Measurements from ENCODE around the gene SSBP3.

Gene SSBP3

DNA sequence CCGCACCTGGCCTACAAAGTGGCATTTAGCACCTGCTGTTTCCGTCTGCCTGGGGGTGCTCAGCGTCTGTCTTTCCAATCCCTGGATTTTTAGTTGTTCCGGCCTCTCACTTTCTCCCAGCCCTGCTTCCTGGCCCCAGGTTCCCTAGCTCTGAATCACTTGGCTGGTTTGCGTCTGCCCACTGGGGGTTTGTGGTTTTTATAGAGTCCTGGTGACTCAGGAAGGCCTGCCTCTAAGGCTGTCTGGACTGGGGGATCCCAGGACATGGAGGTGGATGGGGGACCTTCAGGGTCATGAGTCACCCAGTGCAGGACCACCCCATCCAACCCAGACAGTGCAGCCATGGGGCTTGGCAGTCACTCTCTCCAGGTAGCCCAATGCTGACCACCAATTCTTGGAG lies 152.7 kb downstream of the SSBP3 start:
- Mint-ChIP-seq H3K36me3 (peaks cover 31% of the 10 kb centered on the region), H3K4me1 (peaks cover 33% of the 10 kb centered on the region), H3K9me3 (no peaks in the 10 kb centered on the region), H3K27ac (peak overlapping the region; percentile 82), H3K4me3 (no peak overlapping the region)
- ATAC-seq = peak; percentile 40
- DNase-seq (ENCODE audit: low spot score in 2 of 2) = no peak

DNA sequence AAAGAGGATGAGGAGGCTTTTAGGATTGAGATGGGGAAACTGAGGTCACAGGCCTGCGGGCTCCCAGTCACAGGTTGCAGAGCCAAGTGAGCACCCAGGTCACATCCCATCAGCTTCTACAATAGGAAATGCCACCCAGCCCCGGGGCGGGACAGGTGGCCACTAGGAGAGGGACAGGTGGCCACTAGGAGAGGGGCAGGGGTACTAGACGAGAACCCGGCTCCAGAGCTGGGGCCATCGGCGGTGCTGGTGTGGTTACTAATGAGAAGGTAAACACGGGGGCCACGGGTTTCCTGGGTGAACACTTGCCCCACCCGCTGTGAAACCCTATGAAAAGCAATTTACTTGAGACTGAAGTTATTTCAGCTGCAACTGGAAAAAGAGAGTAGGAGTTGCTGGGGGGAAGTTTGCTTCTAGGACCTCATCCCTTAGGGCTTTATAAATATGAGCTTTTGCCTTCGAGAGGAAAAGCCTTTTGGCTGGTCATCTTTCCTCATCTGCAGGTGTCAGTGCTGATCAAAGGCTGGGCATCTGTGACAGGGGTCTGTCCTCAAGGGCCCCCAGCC lies 153.7 kb downstream of the SSBP3 start:
- Mint-ChIP-seq H3K36me3 (peaks cover 31% of the 10 kb centered on the region), H3K27ac (peak overlapping the region; percentile 82), H3K9me3 (no peaks in the 10 kb centered on the region), H3K4me3 (no peak overlapping the region), H3K4me1 (peaks cover 23% of the 10 kb centered on the region)
- no peak for ATAC-seq
- no peak for DNase-seq (ENCODE audit: low spot score in 2 of 2)

DNA sequence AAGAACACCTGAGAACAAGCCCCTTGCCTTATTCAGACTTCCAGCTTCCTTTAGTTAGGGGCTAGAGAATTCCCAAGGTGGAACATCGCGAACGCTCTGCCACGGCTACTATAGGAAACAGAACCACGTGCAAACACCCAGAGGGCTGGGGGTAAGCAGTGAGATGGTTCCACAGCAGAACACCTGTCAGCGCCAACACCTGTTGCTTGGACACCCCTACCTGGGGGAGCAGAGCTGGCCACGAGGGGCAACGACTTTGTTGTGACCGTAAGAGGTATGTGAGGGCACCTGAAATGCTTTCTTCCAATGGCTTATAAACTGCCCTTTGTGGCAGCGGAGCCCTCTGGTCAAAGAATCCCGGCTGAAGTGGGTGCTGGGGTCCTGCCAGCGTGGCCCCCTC lies 155.5 kb downstream of the SSBP3 start:
- ATAC-seq = no peak
- Mint-ChIP-seq H3K9me3 (no peaks in the 10 kb centered on the region), H3K4me1 (peaks cover 22% of the 10 kb centered on the region), H3K36me3 (peaks cover 33% of the 10 kb centered on the region), H3K4me3 (no peak overlapping the region), H3K27ac (no peak overlapping the region)
- DNase-seq (ENCODE audit: low spot score in 2 of 2) = no peak

DNA sequence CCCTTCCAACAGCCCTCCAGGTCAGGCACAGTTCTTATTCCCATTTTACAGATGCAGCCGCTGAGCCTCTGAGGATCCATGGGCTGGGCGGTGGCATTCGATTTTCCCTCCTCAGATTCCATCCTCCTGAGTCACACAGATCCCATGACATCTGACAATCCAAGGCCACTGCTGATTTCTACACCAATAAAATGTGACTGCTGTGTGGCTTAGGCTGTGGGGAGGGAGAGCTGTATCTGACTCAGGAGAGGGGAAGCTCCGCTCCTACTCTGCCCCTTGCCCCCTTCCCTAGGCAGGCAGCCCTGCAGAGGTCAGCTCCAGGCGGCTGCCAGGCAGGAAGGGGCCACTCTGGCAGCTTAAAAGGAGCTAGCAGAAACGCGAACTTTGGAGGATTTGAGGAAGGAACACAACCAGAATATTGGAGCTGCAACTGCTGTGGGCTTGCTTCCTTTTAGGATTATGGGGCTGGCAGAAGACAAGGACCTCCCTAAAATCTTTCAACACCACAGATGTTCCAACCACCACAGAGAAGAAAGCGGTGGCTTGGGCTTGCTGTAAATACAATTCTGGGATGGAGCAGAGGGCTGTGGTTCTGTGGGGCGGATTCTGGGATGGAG lies 156.3 kb downstream of the SSBP3 start:
- DNase-seq (ENCODE audit: low spot score in 2 of 2) (no peak), ATAC-seq (no peak)
- peaks cover 23% of the 10 kb centered on the region for H3K4me1 Mint-ChIP-seq
- H3K9me3 Mint-ChIP-seq = no peaks in the 10 kb centered on the region
- peaks cover 37% of the 10 kb centered on the region for H3K36me3 Mint-ChIP-seq
- H3K27ac Mint-ChIP-seq = peak overlapping the region; percentile 52
- no peak overlapping the region for H3K4me3 Mint-ChIP-seq

DNA sequence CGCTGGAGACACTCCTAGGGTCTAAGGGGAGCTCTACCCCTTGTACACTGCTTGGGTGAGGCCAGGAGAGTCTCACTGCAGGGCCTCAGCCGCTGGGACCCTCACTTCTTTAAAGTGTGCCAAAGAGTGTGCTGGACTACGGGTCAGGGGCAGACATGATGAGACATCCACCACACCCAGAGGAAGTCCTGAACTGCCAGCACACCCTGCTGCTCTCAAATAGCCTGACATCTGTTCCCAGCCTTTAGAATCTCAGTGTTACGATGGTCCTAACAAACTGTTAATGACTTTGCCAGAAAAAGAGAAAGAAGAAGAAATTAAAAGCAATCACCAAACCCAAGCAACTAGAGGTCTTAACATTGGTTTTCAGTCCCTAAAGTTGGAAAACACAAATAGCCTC lies 157.2 kb downstream of the SSBP3 start:
- DNase-seq (ENCODE audit: low spot score in 2 of 2) (no peak), ATAC-seq (no peak)
- H3K36me3 Mint-ChIP-seq = peaks cover 44% of the 10 kb centered on the region
- peak overlapping the region; percentile 57 for H3K27ac Mint-ChIP-seq
- peaks cover 23% of the 10 kb centered on the region for H3K4me1 Mint-ChIP-seq
- H3K9me3 Mint-ChIP-seq = no peaks in the 10 kb centered on the region
- no peak overlapping the region for H3K4me3 Mint-ChIP-seq

DNA sequence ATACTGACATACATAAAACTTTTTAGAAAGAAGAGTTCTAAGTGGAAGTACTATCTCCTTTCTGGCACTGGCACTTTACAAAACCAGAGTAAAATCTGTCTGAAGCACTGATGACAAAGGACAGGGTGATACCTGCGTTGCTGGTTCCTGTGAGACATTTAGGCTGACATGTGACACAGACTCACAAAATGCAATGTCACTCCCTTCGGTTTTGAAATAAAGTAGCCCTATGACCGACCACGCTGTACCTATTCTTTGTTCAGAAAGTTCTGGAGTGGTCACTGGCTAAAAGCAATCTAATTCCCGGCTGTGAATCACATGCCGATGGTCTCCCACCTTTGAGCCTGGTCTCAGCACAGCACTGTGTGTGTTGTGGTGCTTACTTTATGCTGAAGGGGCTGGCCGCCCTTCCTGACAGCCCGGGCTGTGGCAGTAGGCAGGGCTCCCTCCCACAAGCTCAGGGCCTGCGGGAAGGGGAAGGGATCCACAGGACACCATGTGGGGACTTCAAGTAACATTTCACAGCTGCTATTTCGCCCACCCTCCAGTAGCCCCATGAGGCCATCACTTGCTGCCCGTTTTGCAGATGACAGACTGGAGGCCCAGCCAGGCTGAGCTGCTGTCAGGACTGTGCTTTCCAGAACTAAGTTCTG lies 158.2 kb downstream of the SSBP3 start:
- ATAC-seq (no peak), DNase-seq (ENCODE audit: low spot score in 2 of 2) (no peak)
- Mint-ChIP-seq H3K4me1 (peaks cover 15% of the 10 kb centered on the region), H3K27ac (peak overlapping the region; percentile 57), H3K4me3 (no peak overlapping the region), H3K36me3 (peaks cover 44% of the 10 kb centered on the region), H3K9me3 (no peaks in the 10 kb centered on the region)

DNA sequence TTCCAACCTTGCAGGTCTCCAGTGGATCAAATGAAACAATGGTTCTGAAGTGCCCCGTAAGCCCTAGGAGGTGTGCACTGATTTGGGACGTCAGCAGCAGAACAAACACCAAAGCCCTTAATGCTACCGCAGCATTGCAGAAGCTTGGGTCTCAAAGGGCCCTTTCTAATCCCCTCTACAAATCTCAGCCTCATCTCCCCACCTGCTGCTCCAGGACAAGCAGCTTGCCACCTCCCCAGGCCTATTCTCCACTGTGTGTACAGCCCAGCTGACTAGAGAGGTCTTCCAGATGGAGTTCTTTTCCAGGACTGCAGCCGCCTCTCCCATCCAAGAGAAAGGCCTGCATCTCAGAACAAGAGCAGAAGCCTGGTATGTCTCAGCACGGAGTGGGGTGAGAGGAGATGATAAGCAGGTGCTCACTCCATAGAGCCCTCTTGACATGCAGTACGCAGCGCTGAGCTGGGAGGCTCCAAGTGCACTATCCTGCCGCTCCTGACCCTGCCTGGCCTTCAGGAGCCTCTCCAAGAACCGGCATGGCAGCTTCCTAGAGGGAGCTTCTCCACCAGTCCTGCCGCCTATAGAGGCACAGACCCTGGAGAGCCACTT lies 160.0 kb downstream of the SSBP3 start:
- Mint-ChIP-seq H3K9me3 (no peaks in the 10 kb centered on the region), H3K4me1 (peaks cover 12% of the 10 kb centered on the region), H3K36me3 (peaks cover 54% of the 10 kb centered on the region), H3K4me3 (no peak overlapping the region), H3K27ac (peak overlapping the region; percentile 80)
- no peak for DNase-seq (ENCODE audit: low spot score in 2 of 2)
- ATAC-seq = no peak

DNA sequence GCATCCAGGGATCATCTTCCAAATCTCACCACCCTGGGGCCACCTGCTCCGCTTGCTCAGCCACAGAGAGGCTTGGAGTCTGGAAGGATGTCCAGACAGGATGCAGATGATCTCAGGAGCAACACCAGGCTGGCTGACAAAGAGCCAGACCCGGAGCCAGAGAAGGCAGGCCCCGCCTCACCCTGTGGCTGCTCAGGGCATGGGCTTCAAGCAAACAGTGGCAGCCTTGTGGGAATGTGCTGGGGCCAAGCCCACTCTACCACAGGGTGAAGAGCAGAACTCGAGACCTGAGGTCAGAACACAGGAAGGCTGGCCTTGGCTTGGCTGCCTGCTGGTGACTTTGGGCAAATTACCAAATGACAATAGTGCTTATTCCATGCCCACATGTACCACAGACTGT lies 160.7 kb downstream of the SSBP3 start:
- Mint-ChIP-seq H3K4me3 (no peak overlapping the region), H3K9me3 (no peaks in the 10 kb centered on the region), H3K27ac (peak overlapping the region; percentile 80), H3K36me3 (peaks cover 62% of the 10 kb centered on the region), H3K4me1 (peaks cover 12% of the 10 kb centered on the region)
- DNase-seq (ENCODE audit: low spot score in 2 of 2) (no peak), ATAC-seq (no peak)

DNA sequence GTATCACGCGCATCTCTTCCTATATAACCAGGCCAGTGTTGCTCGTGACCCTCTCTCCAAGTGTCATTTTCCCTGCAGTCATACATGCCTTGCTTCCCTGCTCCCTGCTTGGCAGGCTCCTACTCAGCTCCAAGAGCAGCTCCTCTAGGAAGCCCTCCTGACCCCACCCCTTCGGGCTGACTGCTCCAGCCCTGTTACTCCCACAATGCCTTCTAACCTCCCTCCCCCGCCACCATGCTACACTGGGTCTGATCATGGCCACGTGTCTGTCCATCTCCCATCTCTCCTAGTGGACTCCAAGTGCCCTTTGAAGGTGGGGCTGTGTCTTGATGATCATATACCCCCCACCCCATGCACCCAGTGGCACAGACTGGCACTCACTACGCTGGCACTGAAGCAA lies 161.5 kb downstream of the SSBP3 start:
- Mint-ChIP-seq H3K4me1 (peaks cover 12% of the 10 kb centered on the region), H3K9me3 (no peaks in the 10 kb centered on the region), H3K36me3 (peaks cover 57% of the 10 kb centered on the region), H3K4me3 (no peak overlapping the region), H3K27ac (peak overlapping the region; percentile 9)
- ATAC-seq = no peak
- no peak for DNase-seq (ENCODE audit: low spot score in 2 of 2)

DNA sequence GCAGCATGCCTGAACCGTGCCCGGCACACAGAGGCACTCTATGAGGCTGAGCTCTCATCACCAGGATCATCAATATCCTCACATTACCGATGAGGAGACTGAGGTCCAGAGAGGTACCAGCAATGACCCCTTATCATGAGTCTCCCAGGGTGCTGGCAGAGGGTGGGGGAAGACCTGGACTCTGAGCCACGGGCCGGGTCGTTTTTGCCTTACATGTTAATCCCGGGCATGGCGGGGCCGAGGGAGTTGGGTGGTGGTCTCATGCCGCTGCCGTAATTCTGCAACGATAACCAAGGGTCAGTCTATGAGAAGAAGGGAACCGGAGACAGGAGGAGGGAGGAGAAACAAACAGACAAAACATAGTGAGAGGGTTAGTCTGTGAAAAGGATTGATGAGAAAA lies 163.2 kb downstream of the SSBP3 start:
- Mint-ChIP-seq H3K36me3 (peaks cover 61% of the 10 kb centered on the region), H3K27ac (peak overlapping the region; percentile 50), H3K4me3 (no peak overlapping the region), H3K9me3 (no peaks in the 10 kb centered on the region), H3K4me1 (peaks cover 12% of the 10 kb centered on the region)
- DNase-seq (ENCODE audit: low spot score in 2 of 2) = no peak
- ATAC-seq = no peak

DNA sequence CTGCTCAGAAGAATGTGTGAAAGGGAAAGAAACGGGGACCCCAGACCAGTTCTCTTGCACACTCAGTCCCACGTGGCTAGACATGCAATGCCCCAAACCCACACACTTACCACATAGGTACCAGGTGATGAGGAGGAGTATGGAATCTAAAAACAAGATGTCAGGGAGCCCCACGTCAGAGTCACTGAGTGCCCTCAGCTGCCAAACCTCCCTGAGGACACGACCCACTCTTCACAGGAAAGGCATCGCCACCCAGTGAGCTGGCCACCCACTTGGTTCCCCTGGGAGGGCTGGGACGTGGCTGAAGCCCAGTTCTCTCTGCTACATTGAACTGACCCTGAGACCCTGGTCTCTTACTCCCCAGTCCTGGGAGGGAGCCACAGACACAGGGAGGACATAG lies 164.8 kb downstream of the SSBP3 start:
- H3K27ac Mint-ChIP-seq = peak overlapping the region; percentile 45
- H3K36me3 Mint-ChIP-seq = peaks cover 72% of the 10 kb centered on the region
- no peak overlapping the region for H3K4me3 Mint-ChIP-seq

DNA sequence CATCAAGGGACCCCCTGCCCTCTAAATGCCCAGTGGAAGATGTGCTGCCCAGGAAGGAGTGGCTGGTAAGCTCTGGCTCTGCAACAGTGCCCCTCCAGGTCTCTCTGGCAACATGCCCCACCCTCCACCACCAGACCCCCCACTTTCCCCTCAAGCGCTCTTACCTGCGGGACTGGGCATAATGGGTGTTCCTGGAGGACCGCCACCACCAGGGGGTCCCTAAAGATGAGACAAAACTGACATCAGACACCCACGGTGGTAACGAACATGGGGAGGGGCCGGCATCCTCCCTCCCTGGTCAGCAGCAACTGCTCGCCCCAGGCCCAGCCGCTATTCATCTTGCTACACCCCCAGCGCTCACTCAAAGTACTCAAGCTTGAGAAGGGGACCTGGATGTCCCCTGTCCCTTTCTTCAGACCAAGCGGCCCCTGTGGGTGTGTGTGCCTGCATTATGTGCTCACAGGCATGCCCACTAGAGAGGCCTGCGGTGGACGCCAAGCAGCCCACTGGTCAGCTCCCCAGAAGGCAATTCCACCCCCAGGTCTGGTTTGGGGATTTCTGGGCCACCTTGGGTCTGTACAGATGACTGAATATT lies 165.4 kb downstream of the SSBP3 start:
- Mint-ChIP-seq H3K27ac (peak overlapping the region; percentile 45), H3K9me3 (no peaks in the 10 kb centered on the region)

More for the DNA sequence above, 164.8 kb downstream of the SSBP3 start:
- H3K4me1 Mint-ChIP-seq = peaks cover 12% of the 10 kb centered on the region
- ATAC-seq (no peak), DNase-seq (ENCODE audit: low spot score in 2 of 2) (no peak)
- no peaks in the 10 kb centered on the region for H3K9me3 Mint-ChIP-seq

DNA sequence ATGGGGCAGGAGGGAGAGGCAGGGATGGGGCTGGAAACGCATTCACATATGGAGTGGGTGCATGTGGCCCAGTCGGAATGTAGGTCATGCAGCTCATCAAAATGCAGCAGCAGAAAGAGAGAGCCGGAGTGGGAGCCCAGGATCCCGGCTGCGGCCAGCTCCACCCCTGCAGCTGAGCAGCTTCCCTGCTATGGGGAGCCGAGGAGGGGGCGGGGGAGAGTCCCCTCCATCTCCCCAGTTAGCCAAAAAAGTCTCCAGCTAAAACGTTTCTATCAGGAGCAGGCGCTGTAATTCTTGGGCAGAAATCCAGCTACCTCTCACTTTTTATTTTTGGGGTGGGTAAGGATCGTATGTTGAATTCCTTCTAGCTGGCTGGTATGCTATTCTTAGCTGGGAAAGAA lies 166.6 kb downstream of the SSBP3 start:
- no peak for ATAC-seq
- H3K9me3 Mint-ChIP-seq = no peaks in the 10 kb centered on the region
- no peak for DNase-seq (ENCODE audit: low spot score in 2 of 2)
- peaks cover 68% of the 10 kb centered on the region for H3K36me3 Mint-ChIP-seq
- no peak overlapping the region for H3K4me3 Mint-ChIP-seq
- peaks cover 8% of the 10 kb centered on the region for H3K4me1 Mint-ChIP-seq
- H3K27ac Mint-ChIP-seq = no peak overlapping the region

More for the DNA sequence above, 165.4 kb downstream of the SSBP3 start:
- Mint-ChIP-seq H3K4me3 (no peak overlapping the region), H3K4me1 (peaks cover 12% of the 10 kb centered on the region), H3K36me3 (peaks cover 69% of the 10 kb centered on the region)
- DNase-seq (ENCODE audit: low spot score in 2 of 2) (no peak), ATAC-seq (no peak)

DNA sequence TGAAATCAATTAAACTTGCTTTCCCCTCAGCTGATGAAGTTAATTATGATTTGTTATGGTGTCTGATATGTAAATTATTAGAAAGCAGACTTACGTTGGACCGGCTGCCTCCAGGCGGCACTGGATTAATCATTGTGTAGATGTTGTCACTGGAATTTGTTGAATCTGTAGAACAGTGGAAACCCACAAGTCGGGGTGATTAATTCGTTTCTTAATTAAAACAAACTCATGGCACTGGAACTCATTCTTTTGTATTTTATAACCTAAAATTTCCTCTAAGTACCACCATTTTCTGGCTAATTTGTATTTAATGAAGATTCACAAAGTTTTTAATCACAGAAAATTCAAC lies 167.2 kb downstream of the SSBP3 start:
- DNase-seq (ENCODE audit: low spot score in 2 of 2) (no peak), ATAC-seq (no peak)
- Mint-ChIP-seq H3K4me3 (no peak overlapping the region), H3K36me3 (peaks cover 66% of the 10 kb centered on the region), H3K9me3 (no peaks in the 10 kb centered on the region), H3K4me1 (peaks cover 5% of the 10 kb centered on the region), H3K27ac (no peak overlapping the region)

DNA sequence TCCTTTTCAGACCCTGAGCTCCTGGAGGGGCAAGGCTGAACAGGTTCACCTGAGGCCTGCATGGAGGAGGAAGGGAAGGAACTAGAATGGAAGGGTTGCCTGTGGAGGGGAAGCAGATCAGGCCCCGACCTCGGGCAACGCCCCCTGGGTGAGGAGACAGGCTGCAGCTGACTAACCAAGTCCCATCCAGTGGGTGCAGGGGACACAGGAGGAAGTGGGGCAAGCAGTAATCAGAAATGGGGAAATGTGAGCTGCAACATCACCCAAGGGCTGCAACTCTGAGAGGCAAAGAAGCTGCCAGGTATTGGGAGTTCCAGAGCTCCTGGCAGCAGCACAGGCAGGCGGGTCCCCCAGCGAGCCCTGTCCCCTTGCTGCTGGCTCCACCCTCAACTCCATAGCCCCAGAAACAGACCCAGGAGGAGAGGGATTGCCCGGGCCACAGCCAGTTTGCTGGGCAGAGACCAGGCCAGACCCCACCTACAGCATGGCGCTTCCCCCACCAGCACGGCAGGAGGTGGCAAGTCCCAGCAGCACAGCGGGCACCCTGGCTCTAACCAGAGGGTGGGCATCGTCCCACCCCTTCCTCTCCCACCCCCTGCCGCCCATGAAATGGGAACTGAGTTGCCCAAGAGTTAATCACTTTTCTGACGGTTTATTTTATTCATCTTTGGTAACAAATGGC lies 167.7 kb downstream of the SSBP3 start:
- no peak overlapping the region for H3K27ac Mint-ChIP-seq
- no peaks in the 10 kb centered on the region for H3K9me3 Mint-ChIP-seq
- DNase-seq (ENCODE audit: low spot score in 2 of 2) (no peak), ATAC-seq (no peak)
- peaks cover 5% of the 10 kb centered on the region for H3K4me1 Mint-ChIP-seq
- peaks cover 60% of the 10 kb centered on the region for H3K36me3 Mint-ChIP-seq
- no peak overlapping the region for H3K4me3 Mint-ChIP-seq
